Liver (tissue), 3 donors: ENCODE measurements around the gene SKAP2.

ENCODE experiments used
- CTCF ChIP-seq: fragments of 150-350 bp; IDR thresholded peaks from 2 replicates; pipeline ENCODE4 v1.5.1; 2017; ENCODE audit warnings: improper control_type of control experiment, low read depth, low read length; ENCODE audit not compliant: missing input control
- EGR1 ChIP-seq, 2 donors: IDR thresholded peaks; 2 replicates each; pipeline ENCODE4 v1.6.1; 2016 to 2018; ENCODE audit warnings: antibody characterized with exemption in 2 of 2, low read depth in 2 of 2
- GABPA ChIP-seq, 2 donors: IDR thresholded peaks in 1 of 2; conservative IDR thresholded peaks in 1 of 2; 2 replicates each; pipeline ENCODE4 v1.6.1; 2016; ENCODE audit warnings: antibody characterized with exemption in 2 of 2, mild to moderate bottlenecking in 1 of 2, moderate library complexity in 1 of 2
- RAD21 ChIP-seq, 2 donors: IDR thresholded peaks; 2 replicates each; pipeline ENCODE4 v1.6.1; 2016; ENCODE audit warnings: antibody characterized with exemption in 2 of 2, mild to moderate bottlenecking in 2 of 2
- REST ChIP-seq: IDR thresholded peaks from 2 replicates; pipeline ENCODE4 v1.6.1; 2016; ENCODE audit warnings: antibody characterized with exemption, mild to moderate bottlenecking
- YY1 ChIP-seq: IDR thresholded peaks from 2 replicates; pipeline ENCODE4 v1.6.1; 2016; ENCODE audit warnings: antibody characterized with exemption, mild to moderate bottlenecking
- ZBTB33 ChIP-seq: IDR thresholded peaks from 2 replicates; pipeline ENCODE4 v1.6.1; 2016; ENCODE audit warnings: antibody characterized with exemption
- donor health status: healthy.
- donor health status: healthy.

GRCh38 chr7:26704036-26704435 lies 160.4 kb downstream of the SKAP2 start:
- no peak for TF ChIP-seq CTCF
- TF ChIP-seq GABPA (IDR thresholded peaks at IDR 0.05 in 1 of 2, conservative IDR thresholded peaks at IDR 0.05 in 1 of 2), result no peak
- no peak for TF ChIP-seq REST
- TF ChIP-seq YY1, result no peak
- no peak for TF ChIP-seq ZBTB33
- no peak for TF ChIP-seq RAD21 (IDR thresholded peaks at IDR 0.05)
- no peak for TF ChIP-seq EGR1 (IDR thresholded peaks at IDR 0.05; ENCODE audit: low read depth in 2 of 2)
